Activated T-cell treated with anti-CD3 and anti-CD28 coated beads, Interleukin-2, amount 50 U/mL, for 1 hour (primary cell): ENCODE results near the gene ITK.
"Not testable (repeated sequence)": the region's sequence is repeated elsewhere in the genome, so short reads cannot be mapped to it uniquely, and the experiment has no call there.

Experiments used
- DNase-seq: peaks from one replicate; pipeline ENCODE4 v3.0.0-alpha.2; 2020

ITK gene

DNA sequence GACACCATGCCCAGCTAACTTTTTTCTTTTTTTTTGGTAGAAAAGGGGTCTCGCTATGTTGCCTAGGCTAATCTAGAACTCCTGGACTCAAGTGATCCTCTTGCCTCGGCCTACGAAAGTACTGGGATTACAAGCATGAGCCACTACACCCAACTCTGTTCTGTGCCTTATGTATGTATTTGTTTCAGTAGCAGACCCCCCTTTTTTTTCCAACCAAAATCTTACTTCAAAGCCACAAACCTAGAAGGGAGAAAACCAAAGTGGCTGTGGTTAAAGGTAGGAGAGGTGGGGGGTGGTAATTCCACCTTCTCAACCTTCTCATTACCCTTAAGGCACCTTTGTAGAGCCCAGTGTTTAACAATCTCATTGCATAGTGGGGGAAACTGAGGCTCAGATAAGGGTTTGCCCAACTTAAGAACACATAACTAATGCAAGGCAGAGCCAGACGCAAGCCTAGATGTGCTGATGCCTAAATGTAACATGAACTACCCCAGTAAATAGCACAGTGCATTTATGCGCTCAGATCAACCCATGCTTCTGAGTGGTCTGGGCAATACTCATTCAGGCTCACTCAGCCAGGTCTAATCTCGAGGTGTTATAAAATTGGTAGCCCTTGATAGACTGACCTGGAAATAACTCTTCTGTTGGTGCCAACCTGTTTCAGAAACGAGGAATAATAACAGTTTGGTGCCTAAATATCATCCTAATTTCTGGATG is 33.0 kb downstream of the ITK start:
- no peak for DNase-seq

DNA sequence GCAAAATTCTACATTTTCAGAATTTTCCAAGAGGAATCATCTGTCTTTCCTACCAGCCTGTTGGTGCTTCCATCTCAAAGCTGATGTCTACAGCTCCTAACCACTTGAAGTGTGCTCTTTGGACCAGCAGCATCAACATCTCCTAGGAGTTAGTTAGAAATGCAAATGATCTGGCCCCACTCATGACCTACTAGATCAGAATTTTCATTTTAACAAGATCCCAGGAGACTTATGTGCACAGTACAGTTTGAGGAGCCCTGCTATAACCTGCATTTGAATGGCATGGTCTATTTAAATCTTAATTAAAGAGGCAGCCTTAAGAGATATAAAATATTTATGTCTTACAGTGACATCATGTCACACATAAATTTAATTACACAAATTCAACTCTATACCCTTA is 33.8 kb downstream of the ITK start:
- no peak for DNase-seq

DNA sequence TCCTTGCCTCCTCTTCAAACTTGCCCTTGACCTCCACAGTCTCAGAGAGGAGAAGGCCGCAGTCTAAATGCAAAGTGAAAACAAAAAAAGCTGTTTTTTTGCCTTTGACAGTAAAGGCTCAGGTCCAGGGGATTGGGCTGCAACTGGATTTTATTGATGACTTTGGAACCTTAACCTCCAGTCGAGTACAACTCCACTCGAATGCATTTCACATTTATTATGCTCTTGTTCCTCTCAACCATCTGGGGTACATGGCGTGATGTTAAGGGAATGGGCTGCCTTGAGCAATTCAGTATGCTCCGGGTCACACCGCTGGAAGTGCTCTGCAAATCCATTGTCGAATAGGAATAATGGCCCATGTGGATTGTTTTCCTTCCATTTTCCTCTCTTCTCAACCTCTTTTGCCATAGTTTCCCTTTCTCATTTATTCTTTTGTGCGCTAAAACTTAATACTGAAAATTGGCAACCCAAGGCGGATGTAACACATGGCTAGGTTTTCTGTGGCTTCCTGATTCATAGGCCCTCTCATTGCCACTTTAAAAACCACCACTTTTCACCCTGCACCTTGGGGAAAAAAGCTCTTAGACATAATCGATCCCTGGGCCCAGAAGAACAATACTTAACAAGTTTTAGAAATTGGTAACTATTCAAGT is 34.3 kb downstream of the ITK start:
- no peak for DNase-seq

DNA sequence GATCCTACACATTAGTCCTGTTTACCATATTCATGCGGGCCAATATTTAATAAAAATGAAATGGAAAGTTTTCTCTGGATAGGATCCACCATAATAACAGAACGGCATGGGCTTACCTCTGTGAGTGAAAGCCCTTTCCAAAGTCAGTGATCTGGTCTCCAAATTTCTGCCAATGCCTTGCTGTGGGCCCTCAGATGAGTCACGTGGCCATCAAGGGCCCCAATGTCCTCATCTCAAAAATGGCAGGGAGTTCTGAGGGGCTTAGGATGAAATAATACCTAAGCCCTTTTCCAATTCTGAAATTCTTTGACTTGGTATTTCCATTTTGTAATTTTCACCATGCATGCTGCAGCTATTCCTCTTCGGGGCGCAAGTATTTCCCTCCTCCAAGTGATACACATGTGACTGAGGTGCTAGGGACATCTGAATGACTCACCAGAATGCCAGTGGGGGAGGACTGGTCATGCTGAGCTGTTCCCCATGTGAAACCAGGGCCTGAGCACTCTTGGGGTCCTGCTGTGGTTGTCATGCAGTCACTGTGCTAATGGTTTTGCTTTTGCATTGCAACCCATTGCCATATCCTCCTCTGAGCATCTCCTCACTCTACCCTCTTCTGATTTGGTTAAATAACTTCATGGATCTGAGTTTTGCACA is 35.0 kb downstream of the ITK start:
- DNase-seq: no peak

DNA sequence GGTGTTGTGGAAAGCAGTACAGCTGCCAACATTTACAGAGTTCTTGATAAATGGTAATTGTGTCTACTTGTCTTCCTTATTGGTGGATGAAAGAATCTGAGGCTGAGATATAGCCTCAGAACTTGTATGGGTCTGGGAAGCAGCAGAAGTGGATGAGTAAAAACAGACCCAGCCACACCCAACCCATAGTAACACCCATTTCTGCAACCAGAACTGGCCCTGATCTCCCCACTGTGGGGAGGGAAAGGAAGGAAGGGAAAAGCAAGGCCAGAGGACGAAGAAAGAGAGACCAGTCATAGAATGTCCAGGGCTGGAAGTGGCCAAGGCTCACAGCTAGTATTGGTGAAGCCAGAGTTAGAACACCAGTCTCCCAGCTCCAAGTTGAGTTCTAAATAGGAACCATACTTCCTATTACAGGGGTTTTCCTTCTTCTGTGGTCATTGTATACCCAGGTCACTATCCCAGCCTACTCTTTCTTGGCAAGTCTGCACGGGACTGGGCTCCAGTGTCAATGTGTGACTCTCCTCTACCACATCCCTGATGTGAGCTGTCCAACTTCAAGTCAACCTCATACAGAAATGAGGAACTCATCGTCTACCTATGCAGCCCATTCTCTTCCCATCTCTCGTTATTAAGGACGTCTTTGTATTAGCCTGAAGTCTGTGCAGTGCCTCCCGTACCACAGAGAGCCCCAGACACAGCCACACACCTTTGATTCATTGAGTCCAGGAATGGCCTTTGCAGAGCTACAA is 35.9 kb downstream of the ITK start:
- DNase-seq: no peak

DNA sequence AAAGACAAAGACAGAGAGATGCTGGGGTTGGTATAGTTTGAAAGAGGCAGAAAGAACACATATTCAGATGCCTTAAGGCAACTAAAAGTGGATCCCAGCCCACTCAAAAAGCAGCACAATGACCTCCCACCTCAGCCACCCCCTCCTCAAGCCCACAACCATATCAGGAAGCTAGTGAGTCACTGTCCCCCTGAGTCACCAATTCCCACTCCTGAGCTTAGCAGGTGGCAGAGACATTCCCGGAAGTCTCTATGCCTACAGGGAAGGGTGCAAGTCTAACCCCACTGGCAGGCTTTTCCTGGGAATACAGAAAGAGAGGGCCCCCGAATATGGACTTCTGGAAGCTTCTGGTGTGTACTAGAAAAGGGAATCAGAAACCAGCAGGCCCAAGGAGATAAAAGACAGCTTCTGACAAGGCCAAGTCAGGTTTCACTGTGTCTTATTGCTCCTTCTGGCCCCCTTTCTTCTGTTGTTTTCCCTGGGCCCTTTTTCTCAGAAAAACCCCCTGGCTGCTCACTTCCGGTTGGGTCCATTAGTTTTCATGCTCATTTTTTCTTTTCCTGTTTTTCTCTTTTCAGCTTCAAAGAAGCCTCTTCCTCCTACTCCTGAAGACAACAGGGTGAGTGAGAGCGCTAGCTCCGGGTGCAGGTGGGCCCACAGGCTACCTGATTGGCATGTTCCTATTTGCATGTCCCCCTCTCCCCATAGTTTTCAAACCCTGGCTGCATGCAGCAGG is 36.8 kb downstream of the ITK start:
- DNase-seq: peak; percentile 61

DNA sequence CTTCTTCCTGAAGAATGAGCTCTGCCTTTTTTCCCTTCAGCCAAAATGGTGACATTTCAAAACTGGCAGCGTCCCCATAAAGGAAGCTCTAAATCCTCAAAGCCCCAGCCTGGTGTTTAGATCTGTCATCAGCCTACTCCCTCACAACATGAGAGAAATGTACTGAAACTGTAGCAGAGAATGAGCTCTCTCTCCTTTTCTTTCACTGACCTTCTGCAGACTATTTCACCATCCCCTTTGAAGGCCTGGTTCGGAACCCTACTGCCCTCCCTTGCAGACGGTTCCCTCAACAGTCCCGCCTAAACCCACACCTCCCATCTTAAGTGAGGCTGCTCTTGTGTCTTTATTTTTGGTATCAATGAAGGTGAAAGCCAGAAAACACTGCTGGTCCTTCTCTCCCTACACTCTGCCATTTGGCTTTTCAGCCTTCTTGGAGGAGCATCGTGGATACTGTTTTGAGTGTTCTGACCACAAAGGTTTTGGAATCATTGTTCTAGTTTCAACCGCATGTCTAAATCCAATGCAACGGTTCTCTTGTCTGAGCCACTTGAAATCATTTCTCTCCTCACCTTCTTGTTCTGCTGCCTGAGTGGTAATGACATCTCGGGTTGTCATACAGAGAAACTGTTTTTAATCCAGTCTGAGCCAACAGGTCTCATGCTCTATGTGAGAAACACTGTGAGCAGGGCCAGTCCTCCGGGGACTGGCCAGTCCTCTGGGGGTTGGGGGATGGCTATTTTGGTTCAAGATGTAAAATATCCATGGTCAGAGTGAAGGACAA is 39.0 kb downstream of the ITK start:
- no peak for DNase-seq

DNA sequence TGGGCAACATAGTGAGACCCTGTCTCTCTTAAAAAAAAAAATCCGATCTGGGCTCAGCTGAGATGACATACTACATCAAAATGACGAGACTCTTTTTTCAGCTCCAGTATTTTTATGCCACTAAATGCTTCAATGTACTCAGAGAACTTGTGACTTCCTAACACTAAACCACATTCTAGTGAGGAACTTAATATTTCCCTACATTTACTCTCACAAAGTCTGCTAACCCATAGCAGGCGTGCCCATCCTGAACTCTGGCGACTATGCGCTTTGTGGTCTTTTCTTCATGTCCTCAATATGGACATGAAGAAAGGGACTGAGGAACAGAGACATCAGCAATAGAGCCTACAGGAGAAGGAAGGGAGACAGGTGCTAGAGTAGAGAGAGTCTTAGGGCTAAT is 41.3 kb downstream of the ITK start:
- DNase-seq: no peak

DNA sequence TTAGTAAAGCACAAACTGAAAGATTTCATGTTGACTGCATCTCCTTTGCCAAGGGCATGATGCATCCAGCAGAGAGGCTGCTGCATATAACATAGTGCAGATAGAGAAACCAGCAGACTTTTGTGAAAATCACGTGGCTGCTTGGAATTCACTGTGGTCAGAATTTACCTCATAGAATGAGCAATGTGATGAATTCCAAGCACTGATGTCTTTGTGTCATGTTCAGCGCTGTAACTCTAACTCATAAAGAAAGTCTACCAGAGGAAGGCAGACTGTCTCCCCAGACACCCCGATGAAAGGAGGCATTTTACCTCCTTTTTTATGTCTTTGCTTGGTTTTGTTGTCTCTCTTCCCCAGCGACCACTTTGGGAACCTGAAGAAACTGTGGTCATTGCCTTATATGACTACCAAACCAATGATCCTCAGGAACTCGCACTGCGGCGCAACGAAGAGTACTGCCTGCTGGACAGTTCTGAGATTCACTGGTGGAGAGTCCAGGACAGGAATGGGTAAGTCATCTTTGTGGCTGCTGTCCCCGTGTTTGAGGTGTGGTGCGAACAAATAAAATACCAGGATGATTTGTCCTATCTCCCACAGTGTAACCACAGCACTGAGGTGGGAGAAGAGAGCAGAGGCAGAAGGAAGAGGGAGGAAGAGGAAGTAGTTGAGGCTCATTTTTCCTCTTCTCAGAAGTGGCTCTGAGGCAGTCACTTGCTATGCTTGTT is 42.0 kb downstream of the ITK start:
- DNase-seq: peak; percentile 62

DNA sequence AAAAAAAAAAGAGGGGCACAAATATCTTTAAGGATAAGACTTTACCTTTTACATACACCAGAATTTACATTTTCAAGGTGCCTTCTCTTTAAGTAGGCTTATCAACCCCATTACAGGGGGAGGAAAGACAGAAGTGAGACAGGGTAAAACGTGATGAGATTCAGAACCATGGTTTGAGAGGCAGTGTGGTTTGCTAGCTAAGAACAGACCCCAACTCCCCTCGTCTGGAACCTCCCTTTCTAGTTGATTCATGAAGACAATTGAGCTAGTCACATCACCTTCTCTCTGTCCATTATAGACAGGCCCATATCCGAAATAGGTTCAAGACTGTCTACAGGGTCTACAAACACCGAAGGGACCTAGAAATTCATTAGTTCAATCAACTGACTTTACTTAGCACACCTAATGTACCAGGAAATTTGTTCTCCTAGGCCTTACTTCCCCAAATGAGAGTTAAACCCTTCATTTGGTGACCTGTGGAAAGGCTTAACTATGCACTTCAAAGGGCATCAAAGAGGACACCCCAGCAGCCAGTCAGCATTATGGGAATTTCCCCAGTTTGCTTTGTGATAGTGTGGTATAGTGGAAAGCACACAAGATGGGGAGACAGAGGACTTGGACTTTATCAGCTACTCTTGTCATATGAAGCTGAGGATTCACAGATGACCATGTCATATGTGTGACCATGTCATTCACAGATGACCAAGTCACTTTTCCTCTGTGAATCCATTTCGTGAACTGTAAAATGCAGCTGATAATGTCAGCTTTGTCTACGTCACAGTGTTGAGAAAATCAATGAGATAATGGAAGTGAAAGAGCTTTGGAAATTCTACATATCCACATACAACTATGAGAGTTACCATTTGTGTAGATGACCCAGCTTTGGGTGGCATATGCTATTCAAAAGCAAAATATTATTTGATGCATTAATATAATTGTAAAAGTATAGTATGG is 45.1 kb downstream of the ITK start:
- DNase-seq: no peak

DNA sequence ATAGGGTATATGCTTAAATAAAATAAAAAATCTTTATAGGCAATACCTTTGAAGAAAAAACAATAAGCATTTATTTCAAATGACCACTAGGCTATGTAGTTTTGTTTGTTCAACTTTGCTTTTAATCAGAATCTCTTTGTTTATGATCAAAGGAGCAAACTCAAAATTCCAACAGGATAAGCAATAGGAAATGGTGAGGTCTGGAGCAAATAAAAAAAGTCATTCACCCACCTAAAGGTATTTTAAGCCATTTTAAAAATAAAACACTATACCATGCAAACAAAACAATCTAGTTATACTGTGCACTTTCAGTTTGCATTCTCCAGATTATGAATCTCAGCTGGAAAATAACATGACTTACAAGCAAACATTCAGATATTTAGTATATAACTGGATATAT is 50.0 kb downstream of the ITK start:
- DNase-seq: no peak

DNA sequence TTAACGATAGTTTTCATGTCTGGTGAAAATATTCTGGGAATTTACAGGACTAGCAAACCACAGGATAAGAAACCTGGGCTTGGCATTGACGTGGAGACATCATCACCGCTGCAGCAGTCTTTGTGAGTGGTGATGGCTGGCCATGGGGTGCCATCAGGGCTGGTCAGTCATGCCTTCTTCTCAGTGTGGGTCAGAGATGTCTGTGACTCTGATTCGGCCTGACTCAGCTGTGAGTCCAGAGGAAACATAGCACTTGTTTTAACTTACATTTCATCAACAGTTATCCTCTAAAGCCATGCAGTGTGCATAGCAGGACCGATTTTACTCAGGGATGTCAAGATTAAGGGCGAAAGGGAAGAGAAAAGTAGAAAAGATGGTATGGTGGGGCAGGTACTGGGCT is 52.1 kb downstream of the ITK start:
- DNase-seq: no peak

DNA sequence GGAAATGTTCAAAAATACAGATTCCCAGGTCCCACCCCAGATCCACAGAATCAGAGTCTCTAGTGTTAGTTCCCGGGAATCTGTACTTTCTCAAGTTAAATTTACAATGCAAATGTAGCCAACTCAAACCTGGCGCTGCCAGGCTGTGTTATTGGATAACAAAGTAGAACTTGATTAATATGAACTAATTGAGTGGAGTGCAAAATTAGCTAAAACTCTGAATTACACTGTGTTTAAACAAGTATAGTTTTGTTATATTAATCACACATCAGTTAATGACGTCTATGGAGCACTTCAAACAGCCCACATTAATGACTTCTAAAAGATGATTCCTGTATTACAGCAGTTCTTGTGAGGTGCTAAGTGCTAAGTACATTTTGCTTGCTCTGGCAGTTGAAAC is 52.9 kb downstream of the ITK start:
- DNase-seq: no peak

DNA sequence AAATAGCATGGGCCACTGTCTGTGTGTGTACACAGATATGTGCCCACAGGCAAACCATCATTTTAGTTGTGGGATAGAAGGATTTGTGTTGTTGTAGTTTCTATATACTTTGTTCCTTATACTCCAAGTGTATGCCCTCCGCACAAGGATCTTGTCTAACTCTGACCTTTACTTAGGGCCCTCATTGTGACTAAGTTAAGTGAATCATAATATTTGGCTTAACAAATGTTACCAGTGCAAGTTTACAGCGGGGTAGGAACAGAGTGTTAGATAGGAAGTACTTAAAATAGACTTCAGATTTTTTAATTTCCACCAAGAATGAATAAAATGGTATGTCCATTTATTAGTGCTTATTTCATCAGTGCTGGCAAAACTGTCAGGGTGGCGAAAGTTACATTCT is 55.8 kb downstream of the ITK start:
- DNase-seq: no peak

DNA sequence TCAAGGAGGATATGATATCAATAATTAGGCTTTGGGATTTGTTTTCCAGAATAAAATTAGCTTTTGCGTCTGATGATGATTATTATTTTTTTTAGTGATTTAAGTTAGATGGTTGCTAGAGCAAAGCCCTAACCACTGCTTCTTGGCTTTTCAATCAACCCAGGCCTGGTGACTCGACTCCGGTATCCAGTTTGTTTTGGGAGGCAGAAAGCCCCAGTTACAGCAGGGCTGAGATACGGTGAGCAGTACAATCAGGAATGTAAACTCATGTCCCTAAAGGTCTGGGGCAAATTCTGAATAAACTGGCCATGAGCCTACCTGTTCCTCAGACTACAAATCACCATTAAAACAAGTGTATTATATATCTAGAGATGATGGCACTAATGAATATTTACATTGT is 60.8 kb downstream of the ITK start:
- no peak for DNase-seq

DNA sequence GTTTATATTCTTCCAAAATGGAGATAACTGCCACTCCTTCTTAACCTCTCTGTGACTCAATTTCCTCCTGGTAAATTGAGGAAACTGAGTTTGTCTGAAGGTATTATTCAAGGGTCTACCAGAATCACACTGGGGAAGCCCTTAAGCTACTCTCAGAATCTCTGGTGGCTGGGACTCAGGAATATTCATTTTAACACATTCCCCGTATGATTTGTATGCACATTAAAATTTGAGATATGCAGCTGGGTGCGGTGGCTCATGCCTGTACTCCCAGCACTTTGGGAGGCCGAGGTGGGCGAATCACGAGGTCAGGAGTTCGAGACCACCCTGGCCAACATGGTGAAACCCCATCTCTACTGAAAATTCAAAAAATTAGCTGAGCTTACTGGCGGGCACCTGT is 64.1 kb downstream of the ITK start:
- not testable (repeated sequence) for DNase-seq

DNA sequence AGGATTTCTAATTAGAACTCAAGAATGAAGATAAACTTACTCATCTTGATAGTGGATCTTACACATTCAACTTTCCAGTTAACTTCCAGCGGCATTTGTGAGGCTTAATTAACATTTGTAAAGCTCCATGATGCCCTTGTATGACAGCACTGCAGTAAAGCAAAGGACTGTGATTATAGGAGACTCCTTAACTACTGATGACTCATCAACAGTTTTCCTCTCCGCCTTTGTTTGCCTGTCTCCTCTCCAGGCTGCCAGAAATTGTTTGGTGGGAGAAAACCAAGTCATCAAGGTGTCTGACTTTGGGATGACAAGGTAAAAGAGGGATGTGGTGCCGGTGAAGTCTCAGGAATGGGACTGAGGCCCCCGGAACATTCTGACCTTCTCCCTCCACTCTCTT is 64.8 kb downstream of the ITK start:
- DNase-seq: no peak

DNA sequence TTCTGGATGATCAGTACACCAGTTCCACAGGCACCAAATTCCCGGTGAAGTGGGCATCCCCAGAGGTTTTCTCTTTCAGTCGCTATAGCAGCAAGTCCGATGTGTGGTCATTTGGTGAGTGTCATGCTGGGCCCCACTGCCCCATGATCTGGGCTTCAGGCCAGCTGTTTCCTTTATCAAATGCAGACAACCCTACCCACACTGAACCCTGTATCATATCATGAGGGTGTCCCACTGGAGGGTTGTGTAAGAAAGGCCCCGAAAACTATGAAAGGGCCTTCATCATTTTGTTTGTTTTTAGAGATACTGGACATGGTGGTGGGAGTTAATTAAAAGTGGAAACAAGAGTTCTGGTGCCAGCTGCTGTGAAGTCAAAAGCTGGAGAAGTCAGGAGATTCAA is 65.2 kb downstream of the ITK start:
- no peak for DNase-seq

DNA sequence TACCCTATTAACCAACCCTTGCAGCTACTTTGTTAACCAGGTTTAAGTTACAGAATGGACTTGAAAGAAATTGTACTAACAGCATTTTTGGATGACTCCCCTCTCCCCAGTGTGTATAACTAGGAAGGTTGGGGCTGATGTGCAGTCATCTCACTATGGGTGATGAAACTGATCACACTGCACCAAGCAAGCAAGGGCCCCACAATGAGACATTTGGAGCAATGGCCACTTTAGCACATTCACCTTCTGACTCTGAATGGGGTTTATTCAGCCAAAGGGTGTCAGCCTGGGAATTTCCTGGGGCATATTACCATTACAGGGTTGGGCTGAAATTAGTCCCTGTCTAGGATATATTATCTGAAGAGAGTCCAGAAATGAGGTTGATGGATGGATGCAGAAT is 66.6 kb downstream of the ITK start:
- DNase-seq: no peak

DNA sequence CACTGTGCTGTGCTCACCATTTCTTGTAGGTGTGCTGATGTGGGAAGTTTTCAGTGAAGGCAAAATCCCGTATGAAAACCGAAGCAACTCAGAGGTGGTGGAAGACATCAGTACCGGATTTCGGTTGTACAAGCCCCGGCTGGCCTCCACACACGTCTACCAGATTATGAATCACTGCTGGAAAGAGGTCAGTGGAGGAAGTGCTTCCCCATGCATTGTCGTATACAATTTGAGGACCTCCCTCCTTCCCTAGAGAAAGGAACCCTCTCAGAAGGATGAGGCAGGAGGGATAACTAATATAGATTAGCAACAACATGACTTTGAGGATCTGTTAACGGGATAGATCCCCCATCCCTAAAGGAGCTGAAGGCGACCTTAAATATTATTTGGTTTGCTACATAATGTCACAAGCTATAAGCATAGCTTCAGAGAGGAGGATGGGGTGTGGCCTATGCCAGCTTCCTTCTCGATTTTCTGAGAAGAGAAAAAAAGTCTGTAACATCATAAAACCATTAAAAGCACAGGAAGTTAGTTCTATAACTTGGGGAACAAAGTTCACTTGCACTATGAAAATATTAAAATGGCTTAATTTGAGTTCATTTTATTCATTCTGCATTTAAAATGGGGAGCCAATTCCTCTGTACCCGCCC is 68.3 kb downstream of the ITK start:
- DNase-seq: no peak
